GM12878 (cell line): ENCODE results near the gene ESPL1. TPM values are rescaled to one million over a fixed set of nuclear protein-coding genes. Genes with fewer than 3 reads are reported as not detected.

Experiments used
- ATAC-seq: fragments of 200-7000 bp; cut with Tn5 transposase; 3 replicates; pipeline ENCODE4 v1.9.1; 2020; ENCODE audit warnings: mild to moderate bottlenecking, moderate library complexity
- BruUV-seq: library from RNA; stranded (reverse); fragments of 400-500 nt; replicated peaks from 2 replicates; lab custom pipeline; 2021; lab: Mats Ljungman, UMichigan
- CTCF ChIA-PET: fragments of 300-600 bp; sonication (Branson Sonifier 250); formaldehyde crosslinking; extraction: SDS; loops from one replicate; lab custom pipeline; 2021; ENCODE audit warnings: inconsistent platforms; lab: Yijun Ruan, JAX
- POLR2A ChIA-PET: fragments of 350-600 bp; formaldehyde crosslinking; extraction: SDS; loops from one replicate; lab custom pipeline; 2021; ENCODE audit warnings: inconsistent platforms; lab: Charles Lee
- RAD21 ChIA-PET: fragments of 300-600 bp; sonication (Branson Sonifier 250); formaldehyde crosslinking; loops from one replicate; lab custom pipeline; 2023; ENCODE audit warnings: antibody characterized with exemption; ENCODE audit not compliant: unreplicated experiment; lab: Charles Lee
- SMC1A ChIA-PET: fragments of 300-600 bp; sonication (Branson Sonifier 250); formaldehyde crosslinking; loops from one replicate; lab custom pipeline; 2023; ENCODE audit not compliant: unreplicated experiment, uncharacterized antibody; lab: Charles Lee
- DNase-seq: peaks from one replicate; pipeline ENCODE4 v3.0.0-alpha.2; 2011; ENCODE audit warnings: low read depth, low spot score
- FAIRE-seq: peaks from 3 replicates; lab custom pipeline; 2011; peaks lifted over from hg19 to GRCh38; lab: Jason Lieb, UNC
- H2AFZ ChIP-seq: 2 replicates; pipeline ENCODE4 v1.6.0; 2011; ENCODE audit warnings: low read depth, low read length, control low read depth; ENCODE audit not compliant: control insufficient read depth
- H3K27ac ChIP-seq: 2 replicates; pipeline ENCODE4 v1.5.1; 2011; ENCODE audit warnings: control low read depth; ENCODE audit not compliant: control insufficient read depth, insufficient read depth
- H3K27me3 ChIP-seq, 2 experiments: replicated peaks in 1 of 2; 2 replicates each; pipeline versions ENCODE4 v1.6.0 to v1.6.1; 2011; ENCODE audit warnings: low read length in 1 of 2; ENCODE audit not compliant: control insufficient read depth in 2 of 2, insufficient read depth in 2 of 2
- H3K36me3 ChIP-seq, 2 experiments: 2 replicates each; pipeline ENCODE4 v1.5.1; 2011; ENCODE audit warnings: low read length in 1 of 2; ENCODE audit not compliant: control insufficient read depth in 2 of 2, insufficient read depth in 2 of 2
- H3K4me1 ChIP-seq: 2 replicates; pipeline ENCODE4 v1.6.1; 2011; ENCODE audit warnings: mild to moderate bottlenecking, low read length, moderate library complexity, mixed read lengths; ENCODE audit not compliant: control insufficient read depth, insufficient read depth
- H3K4me2 ChIP-seq: 2 replicates; pipeline ENCODE4 v1.6.0; 2011; ENCODE audit warnings: control low read depth; ENCODE audit not compliant: control insufficient read depth, insufficient read depth
- H3K4me3 ChIP-seq: fragments of 200-600 bp; sonication (generic); 2 replicates; pipeline ENCODE4 v1.5.1; 2016
- H3K79me2 ChIP-seq: 2 replicates; pipeline ENCODE4 v1.6.0; 2011; ENCODE audit warnings: low read length; ENCODE audit not compliant: control insufficient read depth, insufficient read depth
- H3K9ac ChIP-seq: 2 replicates; pipeline ENCODE4 v1.8.0; 2011; ENCODE audit warnings: low read length, control low read depth, mixed read lengths; ENCODE audit not compliant: control insufficient read depth, insufficient read depth
- H3K9me3 ChIP-seq: replicated peaks from 3 replicates; pipeline ENCODE4 v1.5.1; 2011; ENCODE audit warnings: mild to moderate bottlenecking, low read length; ENCODE audit not compliant: control insufficient read depth, insufficient read depth
- H4K20me1 ChIP-seq: 2 replicates; pipeline ENCODE4 v1.6.0; 2011; ENCODE audit not compliant: control insufficient read depth, insufficient read depth
- HDGF ChIP-seq: fragments of 450-650 bp; IDR thresholded peaks from 2 replicates; pipeline ENCODE4 v1.6.1; 2016; ENCODE audit warnings: antibody characterized with exemption
- MYB ChIP-seq: fragments of 150-350 bp; IDR thresholded peaks from 2 replicates; pipeline ENCODE4 v1.6.1; 2014; ENCODE audit warnings: mild to moderate bottlenecking, low read depth, low read length, borderline replicate concordance
- RELA ChIP-seq: fragments of 450-650 bp; IDR thresholded peaks from 2 replicates; pipeline ENCODE4 v1.8.0; 2014; ENCODE audit warnings: borderline replicate concordance; ENCODE audit not compliant: partially characterized antibody
- USF1 ChIP-seq: IDR thresholded peaks from 2 replicates; pipeline ENCODE4 v1.6.1; 2011; ENCODE audit warnings: borderline replicate concordance, low read depth, mild to moderate bottlenecking, moderate library complexity, mixed read lengths, low read length; ENCODE audit not compliant: insufficient read depth; ENCODE audit errors: extremely low read length
- WGBS: methylation state at CpG from one replicate; pipeline ENCODE4 v1.1.6; 2016; ENCODE audit warnings: low lambda C conversion rate; ENCODE audit not compliant: insufficient replicate concordance, insufficient coverage; ENCODE audit errors: missing lambda C conversion rate; 5-methylcytosine and 5-hydroxymethylcytosine counted together
- in situ Hi-C: fragments of 300-500 bp; cut with MboI; formaldehyde crosslinking; loops from 9 replicates; pipeline ENCODE4 v1.14.3; 2018; ENCODE audit warnings: mixed read lengths
- intact Hi-C: fragments of 100-400 bp; cut with micrococcal nuclease; formaldehyde crosslinking; loops from one replicate; pipeline ENCODE4 v1.14.2; 2022; ENCODE audit not compliant: unreplicated experiment
- polyA plus RNA-seq, 11 experiments: library from polyadenylated mRNA; depleted of rRNA in 4 of 11; unstranded in 6 of 11; stranded (reverse) in 5 of 11; fragments of >200 nt; fragmentation: Nextera tagmentation in 4 of 11; fragmentation: Illumina TruSeq in 1 of 11; extraction: Ambion mirVana in 4 of 11; extraction: Trizol in 1 of 11; gene quantifications; 1 replicate in 1 of 11; 2 replicates in 10 of 11; pipeline versions ENCODE4 v1.2.1 to v1.2.3, GENCODE V29; 2011 to 2016; ENCODE audit warnings: inconsistent platforms in 2 of 11, missing spikeins in 2 of 11, low read depth in 1 of 11
- total RNA-seq, 4 experiments: library from RNA; depleted of rRNA in 3 of 4; stranded (reverse); fragments of >200 nt in 3 of 4; fragmentation: Illumina TruSeq in 1 of 4; extraction: Trizol in 1 of 4; gene quantifications; 2 replicates each; pipeline versions ENCODE4 v1.2.1 to v1.2.3, GENCODE V29; 2013 to 2021

The ESPL1 gene
- total and polyA plus RNA-seq, 10 of the 15 experiments (the other 5 are each of a cell fraction or from before 2014, with no cell fraction given), result 2.1 to 61.9 (median 21.2) TPM

- BruUV-seq, result no TSS peak
- ChIA-PET CTCF (interaction anchor here (0.6 to 1.2 kb wide), 4 partner anchors 17 to 74 kb away, joined by 3 to 6 read pairs (median 5); no protein-coding TSS in a partner anchor), RAD21 (interaction anchor here (0.6 to 0.9 kb wide), 2 partner anchors 16 to 34 kb away, joined by 3 read pairs; no protein-coding TSS in a partner anchor), POLR2A (interaction anchor here (0.6 to 1.4 kb wide), 2 partner anchors 25 to 39 kb away, joined by 4 to 5 read pairs; no protein-coding TSS in a partner anchor), SMC1A (interaction anchor here (0.7 to 1.2 kb wide), 2 partner anchors 9 to 17 kb away, joined by 3 to 4 read pairs; no protein-coding TSS in a partner anchor)
- no peaks in the 10 kb centered on the region for H4K20me1 ChIP-seq
- H2AFZ ChIP-seq, result no peak overlapping the region
- 37% methylated on average over 7 of the region's 7 CpGs for WGBS
- in situ Hi-C loops (no loop called here), intact Hi-C loops (no loop called here)
- no peak overlapping the region for H3K9ac ChIP-seq
- no peaks in the 10 kb centered on the region for H3K36me3 ChIP-seq
- H3K4me2 ChIP-seq, result no peak overlapping the region; the same call in 1 of the 2 replicates
- H3K9me3 ChIP-seq, result no peaks in the 10 kb centered on the region
- no peak for DNase-seq
- TF ChIP-seq HDGF (no peak), USF1 (no peak), RELA (no peak), MYB (no peak)
- H3K4me3 ChIP-seq, result no peak overlapping the region
- H3K27me3 ChIP-seq, result peaks cover 0 to 6% of the 10 kb centered on the region in 2 experiments; a peak in 2 of 4 replicates
- no peak for FAIRE-seq
- no peak for ATAC-seq
- H3K4me1 ChIP-seq, result peaks cover 22% of the 10 kb centered on the region
- no peak overlapping the region for H3K27ac ChIP-seq
- no peaks in the 10 kb centered on the region for H3K79me2 ChIP-seq
Measured at GRCh38 chr12:53233671-53234121, 34.4 kb upstream of the ESPL1 start.
